ENCODE data around the gene INPP5J. TPM values are rescaled to one million over a fixed set of nuclear protein-coding genes. Genes with fewer than 3 reads are reported as not detected.

INPP5J gene
- total RNA-seq, 1 experiment from 2014 or later, result 1.7 TPM

- peaks cover 7% of the 10 kb centered on the region; the same call in 1 of the 2 replicates for H3K4me1 ChIP-seq (ENCODE audit: control insufficient read depth, insufficient read depth, low read length)
- no peak for DNase-seq (ENCODE audit: low read depth, low spot score)
- intact Hi-C loops (cut with micrococcal nuclease; ENCODE audit: unreplicated experiment) (no loop called here), in situ Hi-C loops (cut with HindIII; ENCODE audit: low pct_unique_long_range_greater_than_20kb, low sequenced_read_pairs) (no loop called here)
- ChIA-PET POLR2A (no interaction called here), CTCF (no interaction called here)
- no peak overlapping the region for H3K27ac ChIP-seq (ENCODE audit: low read length)
- no TSS peak for BruUV-seq (replicated peaks)
- H3K36me3 ChIP-seq (ENCODE audit: control insufficient read depth, insufficient read depth, low read length), result no peaks in the 10 kb centered on the region
- TF ChIP-seq POLR2AphosphoS5 (IDR thresholded peaks at IDR 0.05; ENCODE audit: low read depth, low read length), result no peak
- TF ChIP-seq SIN3A (IDR thresholded peaks at IDR 0.05; ENCODE audit: borderline replicate concordance, insufficient read depth, low read depth, low read length), result no peak
- TF ChIP-seq CTCF (IDR thresholded peaks at IDR 0.05), result no peak
- TF ChIP-seq REST (IDR thresholded peaks at IDR 0.05; ENCODE audit: insufficient read depth in 1 of 2, low read depth in 2 of 2, low read length in 1 of 2), result no peak
- no peak for TF ChIP-seq TCF7L2 (IDR thresholded peaks at IDR 0.05; ENCODE audit: low read depth, low read length)
- H3K4me3 ChIP-seq (ENCODE audit: low read depth in 2 of 2, low read length in 2 of 2), result no peak overlapping the region
- H3K9me3 ChIP-seq (ENCODE audit: control insufficient read depth, insufficient read depth, low read depth, low read length), result no peaks in the 10 kb centered on the region
- no peaks in the 10 kb centered on the region for H3K27me3 ChIP-seq (ENCODE audit: control insufficient read depth, insufficient read depth, low read length)
- ATAC-seq, result 0 out of 2 replicates have a peak, but pooled peaks have one; percentile 48
Observed at GRCh38 chr22:31179345-31179744, 56.6 kb downstream of the INPP5J start.

GRCh38 chr22:31184015-31184414 is 61.2 kb downstream of the INPP5J start:
- no peak for TF ChIP-seq REST (IDR thresholded peaks at IDR 0.05; ENCODE audit: insufficient read depth in 1 of 2, low read depth in 2 of 2, low read length in 1 of 2)
- TF ChIP-seq CTCF (IDR thresholded peaks at IDR 0.05), result no peak
- TF ChIP-seq SIN3A (IDR thresholded peaks at IDR 0.05; ENCODE audit: borderline replicate concordance, insufficient read depth, low read depth, low read length), result no peak
- TF ChIP-seq POLR2AphosphoS5 (IDR thresholded peaks at IDR 0.05; ENCODE audit: low read depth, low read length), result no peak
- TF ChIP-seq TCF7L2 (IDR thresholded peaks at IDR 0.05; ENCODE audit: low read depth, low read length), result no peak

More at GRCh38 chr22:31184015-31184414, 61.2 kb downstream of the INPP5J start:
- ChIA-PET CTCF (no interaction called here), POLR2A (no interaction called here)
- Histone ChIP-seq H3K27ac (ENCODE audit: low read length) (no peak overlapping the region), H3K9me3 (ENCODE audit: control insufficient read depth, insufficient read depth, low read depth, low read length) (no peaks in the 10 kb centered on the region), H3K4me3 (ENCODE audit: low read depth in 2 of 2, low read length in 2 of 2) (no peak overlapping the region), H3K36me3 (ENCODE audit: control insufficient read depth, insufficient read depth, low read length) (no peaks in the 10 kb centered on the region), H3K4me1 (ENCODE audit: control insufficient read depth, insufficient read depth, low read length) (peaks cover 3% of the 10 kb centered on the region; the same call in 1 of the 2 replicates), H3K27me3 (ENCODE audit: control insufficient read depth, insufficient read depth, low read length) (no peaks in the 10 kb centered on the region)
- ATAC-seq (no peak), DNase-seq (ENCODE audit: low read depth, low spot score) (no peak)
- no TSS peak for BruUV-seq (replicated peaks)
- intact Hi-C loops (cut with micrococcal nuclease; ENCODE audit: unreplicated experiment) (no loop called here), in situ Hi-C loops (cut with HindIII; ENCODE audit: low pct_unique_long_range_greater_than_20kb, low sequenced_read_pairs) (no loop called here)

Data from Panc1 (cell line).